WI38 (cell line): ENCODE data around the gene XBP1.

ENCODE experiments used
- H3K4me3 ChIP-seq: 2 replicates; pipeline ENCODE4 v1.5.1; 2011; ENCODE audit warnings: low read depth, mild to moderate bottlenecking, control low read depth, low read length
- TF ChIP-seq, protein P1 (sequence below): IDR thresholded peaks from 2 replicates; pipeline ENCODE4 v1.5.1; 2012; ENCODE audit warnings: low read depth, mild to moderate bottlenecking, control low read depth, low read length

Gene XBP1

DNA sequence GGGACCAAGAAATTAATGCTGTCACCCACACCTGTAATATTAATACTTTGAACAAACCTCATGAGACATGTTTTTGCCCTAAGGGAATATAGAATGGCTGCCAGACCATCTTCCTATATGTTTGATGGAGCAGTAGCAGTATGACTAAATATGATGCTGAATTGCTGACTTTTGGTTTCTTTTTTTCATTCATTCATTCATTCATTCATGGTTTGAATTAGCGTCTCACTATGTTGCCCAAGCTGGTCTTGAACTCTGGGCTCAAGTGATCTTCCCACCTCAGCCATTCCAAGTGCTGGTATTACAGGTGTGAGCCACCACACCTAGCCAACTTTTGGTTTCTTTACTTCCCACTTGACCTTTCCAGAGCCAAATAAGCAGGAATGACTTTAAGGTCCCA is 20.1 kb downstream of the XBP1 start:
- TF ChIP-seq, protein P1, sequence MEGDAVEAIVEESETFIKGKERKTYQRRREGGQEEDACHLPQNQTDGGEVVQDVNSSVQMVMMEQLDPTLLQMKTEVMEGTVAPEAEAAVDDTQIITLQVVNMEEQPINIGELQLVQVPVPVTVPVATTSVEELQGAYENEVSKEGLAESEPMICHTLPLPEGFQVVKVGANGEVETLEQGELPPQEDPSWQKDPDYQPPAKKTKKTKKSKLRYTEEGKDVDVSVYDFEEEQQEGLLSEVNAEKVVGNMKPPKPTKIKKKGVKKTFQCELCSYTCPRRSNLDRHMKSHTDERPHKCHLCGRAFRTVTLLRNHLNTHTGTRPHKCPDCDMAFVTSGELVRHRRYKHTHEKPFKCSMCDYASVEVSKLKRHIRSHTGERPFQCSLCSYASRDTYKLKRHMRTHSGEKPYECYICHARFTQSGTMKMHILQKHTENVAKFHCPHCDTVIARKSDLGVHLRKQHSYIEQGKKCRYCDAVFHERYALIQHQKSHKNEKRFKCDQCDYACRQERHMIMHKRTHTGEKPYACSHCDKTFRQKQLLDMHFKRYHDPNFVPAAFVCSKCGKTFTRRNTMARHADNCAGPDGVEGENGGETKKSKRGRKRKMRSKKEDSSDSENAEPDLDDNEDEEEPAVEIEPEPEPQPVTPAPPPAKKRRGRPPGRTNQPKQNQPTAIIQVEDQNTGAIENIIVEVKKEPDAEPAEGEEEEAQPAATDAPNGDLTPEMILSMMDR, result no peak

DNA sequence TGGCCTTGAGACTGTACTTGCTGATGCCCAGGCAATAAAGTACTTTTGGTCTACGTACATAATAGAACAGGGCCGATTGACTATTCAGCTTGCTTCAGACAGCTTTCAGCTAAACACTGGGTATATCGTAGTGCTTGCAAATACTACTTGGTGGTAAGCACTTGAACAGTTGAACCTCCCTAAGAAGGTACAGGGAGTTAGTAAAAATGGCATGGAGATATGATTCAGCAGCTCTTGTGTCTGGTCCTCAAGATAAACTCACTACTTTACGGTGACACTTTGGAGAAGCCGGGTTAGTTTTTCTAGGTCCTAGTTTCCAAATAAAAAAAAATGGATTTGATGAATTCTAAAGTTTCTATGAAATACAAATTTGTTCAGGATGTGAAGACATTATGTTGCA is 20.5 kb downstream of the XBP1 start:
- TF ChIP-seq, protein P1, result no peak
- H3K4me3 ChIP-seq, result no peak overlapping the region

More for the DNA sequence above, 20.1 kb downstream of the XBP1 start:
- H3K4me3 ChIP-seq, result no peak overlapping the region

DNA sequence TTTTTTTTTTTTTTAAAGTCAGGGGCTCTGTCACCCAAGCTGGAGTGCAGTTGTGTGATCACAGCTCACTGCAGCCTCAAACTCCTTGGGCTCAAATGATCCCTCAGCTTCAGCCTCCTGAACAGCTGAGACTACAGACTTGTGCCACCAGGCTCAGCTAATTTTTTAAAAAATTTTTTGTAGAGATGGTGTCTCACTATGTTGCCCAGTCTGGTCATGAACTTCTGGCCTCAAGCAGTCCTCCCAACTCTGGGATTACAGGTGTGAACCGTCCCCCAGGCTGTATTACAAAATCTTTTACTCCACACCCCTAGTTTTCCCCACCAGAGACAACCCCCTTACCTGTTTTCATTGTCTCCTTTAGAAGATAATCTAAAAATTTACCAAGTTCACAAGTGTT is 26.0 kb downstream of the XBP1 start:
- TF ChIP-seq, protein P1, result no peak
- peak overlapping the region; percentile 84; the same call in 1 of the 2 replicates for H3K4me3 ChIP-seq

DNA sequence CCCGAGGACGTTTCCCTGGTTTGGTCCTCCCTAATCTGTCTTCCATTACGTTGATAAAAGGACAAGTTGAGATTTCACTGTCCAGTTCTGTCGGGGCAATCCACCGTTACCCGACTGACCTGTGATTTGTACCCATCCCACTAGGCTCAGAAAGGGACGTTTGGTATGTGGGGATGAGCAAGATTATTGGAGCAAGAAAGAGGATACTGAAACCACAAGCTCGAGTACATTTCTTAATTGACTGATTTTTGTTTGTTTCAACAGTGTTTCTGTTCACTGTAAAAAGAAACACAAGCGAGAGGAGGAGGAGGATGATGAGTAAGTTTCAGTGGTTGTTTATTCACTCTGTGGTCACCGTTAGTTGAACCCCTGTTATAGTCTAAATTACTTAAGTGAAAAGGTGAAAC is 26.9 kb downstream of the XBP1 start:
- TF ChIP-seq, protein P1, result no peak
- H3K4me3 ChIP-seq, result peak overlapping the region; percentile 84

DNA sequence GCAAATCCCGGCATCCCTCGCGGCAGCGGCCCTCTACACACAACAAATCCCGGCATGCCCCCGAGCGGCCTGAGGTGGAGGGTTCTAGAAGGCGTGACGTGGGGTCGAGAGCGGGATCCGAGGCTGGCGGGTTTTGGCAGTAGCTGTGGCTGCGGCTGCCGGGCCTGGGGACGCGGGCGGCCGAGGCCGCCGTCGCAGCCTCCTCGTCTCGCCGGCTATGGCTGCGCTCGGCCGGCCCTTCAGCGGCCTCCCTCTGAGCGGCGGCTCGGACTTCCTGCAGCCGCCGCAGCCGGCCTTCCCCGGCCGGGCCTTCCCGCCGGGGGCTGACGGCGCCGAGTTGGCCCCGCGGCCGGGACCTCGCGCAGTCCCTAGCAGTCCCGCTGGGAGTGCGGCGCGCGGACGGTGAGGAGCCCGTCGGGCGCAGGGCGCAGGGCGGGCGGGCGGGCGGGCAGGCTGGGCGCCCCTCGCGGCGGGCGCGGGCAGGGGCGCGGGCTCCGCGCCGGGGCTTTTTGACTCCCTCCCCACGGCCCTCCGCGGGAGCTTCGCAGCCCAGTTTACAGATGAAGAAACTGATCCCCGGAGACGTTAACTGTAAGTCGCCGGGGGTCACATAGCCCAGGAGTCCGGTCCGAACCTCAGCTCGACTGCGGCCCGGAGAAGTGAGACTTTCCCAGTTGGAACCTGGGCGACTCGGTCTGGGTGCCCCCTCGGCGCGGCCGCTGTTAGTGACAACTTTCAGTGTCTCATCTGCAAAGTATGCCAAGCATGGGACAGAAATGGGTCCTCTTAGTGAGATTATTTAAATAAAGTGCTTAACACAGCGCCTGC is 27.5 kb downstream of the XBP1 start, which contains the start of gene CCDC117:
Gene CCDC117, plus strand, starts transcription at position 63 of the 828 bp plus-strand sequence. Its CDS starts 155 bp downstream, at position 218.
- TF ChIP-seq, protein P1, result no peak
- H3K4me3 ChIP-seq, result peak within 1 kb of the TSS; percentile 84

DNA sequence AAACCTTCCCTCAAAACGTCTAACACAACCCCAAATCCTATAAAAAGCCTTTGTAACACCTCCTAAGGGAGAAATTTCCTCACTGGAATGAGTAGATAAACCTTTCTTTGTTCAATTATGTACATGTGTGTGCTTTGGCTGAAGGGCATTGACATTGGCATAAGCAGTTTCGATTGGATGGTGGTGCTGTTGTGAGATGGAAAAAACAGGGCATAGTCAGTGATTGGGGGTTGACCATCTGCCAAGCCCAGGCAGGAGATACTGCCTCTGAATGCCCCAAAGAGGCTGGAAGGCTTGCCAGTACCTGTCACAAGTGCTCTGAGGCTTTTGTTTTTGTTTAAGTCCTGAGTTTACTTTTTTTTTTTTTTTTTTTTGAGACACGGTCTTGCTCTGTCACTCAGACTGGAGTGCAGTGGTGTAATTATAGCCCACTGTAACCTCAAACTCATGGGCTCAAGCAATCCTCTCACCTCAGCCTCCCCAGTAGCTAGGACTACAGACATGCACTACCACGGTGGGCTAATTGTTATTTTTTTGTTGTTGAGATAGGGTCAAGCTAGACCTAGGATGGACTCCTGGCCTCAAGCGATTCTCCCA is 29.1 kb downstream of the XBP1 start:
- TF ChIP-seq, protein P1, result no peak
- no peak overlapping the region for H3K4me3 ChIP-seq
